ENCODE results near the gene GFI1B. TPM values are rescaled to one million over a fixed set of nuclear protein-coding genes. Genes with fewer than 3 reads are reported as not detected.

The GFI1B gene
- total and polyA plus RNA-seq, 2 of the 13 experiments (the other 11 are each of a cell fraction or from before 2014, with no cell fraction given): 0.15 to 0.51 TPM

- DNase-seq (ENCODE audit: low spot score) (no peak), FAIRE-seq (no peak), ATAC-seq (no peak)
- no peaks in the 10 kb centered on the region; the same call in 1 of the 2 replicates for H4K20me1 ChIP-seq (ENCODE audit: insufficient read depth, low read length)
- H3K79me2 ChIP-seq (ENCODE audit: insufficient read depth, low read length): peaks cover 40% of the 10 kb centered on the region
- no peaks in the 10 kb centered on the region for H3K9me3 ChIP-seq (ENCODE audit: low read length)
- peak overlapping the region; percentile 81 for H3K4me2 ChIP-seq (ENCODE audit: low read depth, low read length)
- WGBS (ENCODE audit: low lambda C conversion rate): 81% methylated on average over 18 of the region's 23 CpGs
- CTCF ChIA-PET (ENCODE audit: low intra/inter-chr PET ratio, low total read pairs): no interaction called here
- TSS peak; percentile 93 for BruUV-seq (replicated peaks)
- H2AFZ ChIP-seq (ENCODE audit: low read length): peak overlapping the region; percentile 70
- no peaks in the 10 kb centered on the region; a peak in 1 of 5 replicates for H3K36me3 ChIP-seq (replicated peaks in 1 of 2; ENCODE audit: control insufficient read depth in 1 of 2, insufficient read depth in 2 of 2, low read length in 2 of 2)
- peak overlapping the region; percentile 97 for H3K9ac ChIP-seq (ENCODE audit: insufficient read depth, low read depth, low read length)
- H3K27ac ChIP-seq (ENCODE audit: extremely low read length, insufficient read depth, low read length): peak overlapping the region; percentile 99
- H3K27me3 ChIP-seq (ENCODE audit: control insufficient read depth in 1 of 2, insufficient read depth in 2 of 2, low read length in 2 of 2): peaks cover 0 to 4% of the 10 kb centered on the region in 2 experiments; a peak in 2 of 5 replicates
- H3K4me1 ChIP-seq (ENCODE audit: insufficient read depth, low read length): peaks cover 62% of the 10 kb centered on the region
- intact Hi-C loops (cut with micrococcal nuclease; ENCODE audit: unreplicated experiment) (no loop called here), in situ Hi-C loops (cut with HindIII; ENCODE audit: extremely low pct_ligation_motif_present, low pct_unique_long_range_greater_than_20kb) (no loop called here)
- peak overlapping the region; percentile 86 to 100 (median 95) for H3K4me3 ChIP-seq (replicated peaks in 1 of 3; ENCODE audit: insufficient read depth in 1 of 3, low read depth in 2 of 3, low read length in 3 of 3)
- POLR2A ChIA-PET: interaction anchor here (1.0 to 2.3 kb wide), 7 partner anchors 9 to 276 kb away, joined by 3 to 16 read pairs (median 4); partner anchors contain the start of genes DDX31, GTF3C4 and GTF3C5
- peak; percentile 97 for TF ChIP-seq CHD4 (IDR thresholded peaks at IDR 0.05; ENCODE audit: borderline replicate concordance, low read length)
- peak; percentile 99 for TF ChIP-seq ZMYM3 (CRISPR knock-in tag; IDR thresholded peaks at IDR 0.05)
- TF ChIP-seq STAG1 (CRISPR knock-in tag; IDR thresholded peaks at IDR 0.05): no peak
- no peak for TF ChIP-seq ZBTB1 (CRISPR knock-in tag; IDR thresholded peaks at IDR 0.05; ENCODE audit: borderline replicate concordance)
- peak; percentile 98 for TF ChIP-seq KDM1A (CRISPR knock-in tag; IDR thresholded peaks at IDR 0.05)
- 0 out of 2 replicates have a peak, but pooled peaks have one; percentile 57 for TF ChIP-seq ZC3H4 (CRISPR knock-in tag; IDR thresholded peaks at IDR 0.05; ENCODE audit: borderline replicate concordance)
- no peak for TF ChIP-seq ATF1 (CRISPR knock-in tag; IDR thresholded peaks at IDR 0.05)
- peak; percentile 69; the same call in 1 of the 2 replicates for TF ChIP-seq ZNF337 (CRISPR knock-in tag; IDR thresholded peaks at IDR 0.05; ENCODE audit: borderline replicate concordance, low read depth)
- no peak for TF ChIP-seq TBX2 (CRISPR knock-in tag; IDR thresholded peaks at IDR 0.05; ENCODE audit: borderline replicate concordance)
- 0 out of 2 replicates have a peak, but pooled peaks have one; percentile 39 for TF ChIP-seq ZNF674 (CRISPR knock-in tag; IDR thresholded peaks at IDR 0.05; ENCODE audit: low read depth)
- TF ChIP-seq ZNF501 (CRISPR knock-in tag; IDR thresholded peaks at IDR 0.05): 0 out of 2 replicates have a peak, but pooled peaks have one; percentile 8
- 0 out of 2 replicates have a peak, but pooled peaks have one; percentile 41 for TF ChIP-seq ZNF556 (CRISPR knock-in tag; IDR thresholded peaks at IDR 0.05; ENCODE audit: borderline replicate concordance)
- TF ChIP-seq HDAC2 (CRISPR knock-in tag; IDR thresholded peaks at IDR 0.05): peak; percentile 57; the same call in 1 of the 2 replicates
- TF ChIP-seq RCOR2 (CRISPR knock-in tag; IDR thresholded peaks at IDR 0.05): peak; percentile 73
- TF ChIP-seq EP300 (IDR thresholded peaks at IDR 0.05; ENCODE audit: low read depth in 2 of 2, low read length in 2 of 2): no peak
- TF ChIP-seq EP300 (CRISPR knock-in tag; IDR thresholded peaks at IDR 0.05; ENCODE audit: borderline replicate concordance): no peak
- no peak for TF ChIP-seq RXRB (CRISPR knock-in tag; IDR thresholded peaks at IDR 0.05; ENCODE audit: borderline replicate concordance)
- no peak for TF ChIP-seq EZH2 (conservative IDR thresholded peaks at IDR 0.05; ENCODE audit: low read depth, low read length)
- peak; percentile 99 for TF ChIP-seq ZNF629 (CRISPR knock-in tag; conservative IDR thresholded peaks at IDR 0.05)
- TF ChIP-seq ADNP (CRISPR knock-in tag; IDR thresholded peaks at IDR 0.05): peak; percentile 93
- TF ChIP-seq PRDM10 (CRISPR knock-in tag; IDR thresholded peaks at IDR 0.05; ENCODE audit: low read depth): no peak
Observed at GRCh38 chr9:132945186-132946130, 33.0 kb upstream of the GFI1B start.

Data from HepG2 (cell line).